ENCODE measurements around the gene ZMYND8. TPM values are rescaled to one million over a fixed set of nuclear protein-coding genes. Genes with fewer than 3 reads are reported as not detected.
A peak's percentile ranks its signal among the peaks of the same experiment; 100 is the strongest.

ZMYND8 gene
- total RNA-seq, 1 experiment from 2014 or later, result 29.0 TPM

DNA sequence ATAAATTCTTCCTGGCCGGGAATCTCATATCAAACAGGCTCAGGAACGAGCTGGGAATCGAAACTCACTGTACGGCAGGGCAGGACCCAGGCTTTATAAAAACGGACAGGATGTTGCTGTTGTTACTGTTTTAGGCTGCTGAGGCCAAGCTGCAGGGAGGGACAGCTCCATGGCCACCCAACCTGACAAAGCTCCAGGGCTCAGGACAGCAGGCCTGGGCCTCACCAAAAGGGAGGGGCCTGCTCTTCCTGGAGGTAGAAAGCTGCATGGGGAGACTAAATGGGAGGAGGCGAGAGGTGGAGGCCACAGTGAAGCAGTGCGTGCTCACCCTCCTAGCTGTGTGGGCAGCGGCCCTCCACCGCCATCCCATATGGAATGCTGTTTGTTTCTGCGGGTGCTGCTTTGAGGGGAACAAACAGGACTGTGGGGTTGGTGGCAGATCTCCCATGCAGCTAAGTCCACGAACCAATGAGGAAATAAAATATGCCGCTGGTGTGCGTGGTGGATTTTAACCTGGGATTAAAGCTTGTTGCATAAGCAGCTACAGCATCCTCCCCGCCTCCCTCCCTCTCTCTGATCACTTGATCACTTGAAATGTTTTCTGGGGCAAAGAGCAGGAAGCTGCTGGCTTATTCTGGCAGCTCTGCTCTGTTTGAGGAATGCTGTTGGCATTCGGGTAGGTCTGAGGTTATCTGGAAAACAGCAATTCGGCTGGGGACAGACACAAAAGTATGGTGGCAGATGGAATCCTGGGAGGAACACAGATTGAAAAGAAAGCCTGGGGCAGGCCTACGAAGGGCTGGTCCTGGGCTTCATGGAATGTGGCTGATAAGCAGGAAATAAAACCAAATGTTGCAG, 2.4 kb upstream of the ZMYND8 start:
- BruUV-seq (replicated peaks), result no TSS peak
- intact Hi-C loops (cut with micrococcal nuclease), result no loop called here
- Histone ChIP-seq H3K4me2 (ENCODE audit: low read length) (peak overlapping the region; percentile 89), H3K9me2 (ENCODE audit: insufficient read depth) (no peaks in the 10 kb centered on the region), H3K36me3 (ENCODE audit: control insufficient read depth in 1 of 2, insufficient read depth in 2 of 2, low read length in 2 of 2) (no peaks in the 10 kb centered on the region), H3K9ac (ENCODE audit: low read length) (peak overlapping the region; percentile 84), H2AFZ (ENCODE audit: low read depth, low read length, poor library complexity, severe bottlenecking) (peak overlapping the region; percentile 44), H3K27ac (ENCODE audit: low read depth, low read length) (peak overlapping the region; percentile 98), H3K4me1 (ENCODE audit: control insufficient read depth in 1 of 2, insufficient read depth in 2 of 2, low read length in 2 of 2) (peaks cover 77 to 84% of the 10 kb centered on the region in 2 experiments), H4K20me1 (ENCODE audit: insufficient read depth) (no peaks in the 10 kb centered on the region), H3K4me3 (replicated peaks in 1 of 2; ENCODE audit: low read depth in 1 of 2, low read length in 2 of 2) (peak overlapping the region; percentile 8 to 54; a peak in 2 of 4 replicates), H3K79me2 (ENCODE audit: insufficient read depth, low read length) (peaks cover 25% of the 10 kb centered on the region), H3K9me3 (ENCODE audit: control insufficient read depth in 1 of 2, insufficient read depth in 1 of 2, low read depth in 1 of 2, low read length in 2 of 2) (no peaks in the 10 kb centered on the region), H3K27me3 (ENCODE audit: insufficient read depth, low read length) (no peaks in the 10 kb centered on the region)
- ChIA-PET POLR2A (interaction anchor here (0.6 to 6.1 kb wide), 12 partner anchors 9 to 262 kb away, joined by 3 to 65 read pairs (median 4); no protein-coding TSS in a partner anchor), RAD21 (ENCODE audit: low non-redundant PET in 1 of 2, low total read pairs in 2 of 2, uncharacterized antibody in 2 of 2, unreplicated experiment in 2 of 2) (interaction anchor here (1.2 to 1.8 kb wide), 3 partner anchors 25 to 27 kb away, joined by 3 to 4 read pairs (median 3); no protein-coding TSS in a partner anchor), CTCF (interaction anchor here (0.7 to 2.3 kb wide), 4 partner anchors 25 to 85 kb away, joined by 3 to 11 read pairs (median 7); no protein-coding TSS in a partner anchor)
- DNase-seq (ENCODE audit: low read depth, low spot score), result peak; percentile 49
- peak; percentile 28 for ATAC-seq
- TF ChIP-seq CBX3 (IDR thresholded peaks at IDR 0.05; ENCODE audit: low read depth) (0 out of 2 replicates have a peak, but pooled peaks have one; percentile 56), RAD21 (IDR thresholded peaks at IDR 0.05; ENCODE audit: low read depth) (0 out of 2 replicates have a peak, but pooled peaks have one; percentile 9), SIN3A (IDR thresholded peaks at IDR 0.05; ENCODE audit: low read depth) (no peak; the same call in 1 of the 2 replicates), YY1 (IDR thresholded peaks at IDR 0.05; ENCODE audit: extremely low read depth, insufficient replicate concordance, low read depth, low read length) (peak; percentile 16), JUND (IDR thresholded peaks at IDR 0.05) (0 out of 2 replicates have a peak, but pooled peaks have one; percentile 25), POLR2AphosphoS5 (IDR thresholded peaks at IDR 0.05; ENCODE audit: low read depth, low read length) (peak; percentile 40; the same call in 1 of the 2 replicates), POLR2A (IDR thresholded peaks at IDR 0.05; ENCODE audit: borderline replicate concordance, extremely low read depth, insufficient read depth, insufficient read length) (no peak), EZH2 (IDR thresholded peaks at IDR 0.05) (no peak), SRF (IDR thresholded peaks at IDR 0.05; ENCODE audit: low read depth) (no peak), ZFX (IDR thresholded peaks at IDR 0.05) (peak; percentile 58), ELF1 (IDR thresholded peaks at IDR 0.05; ENCODE audit: borderline replicate concordance, low read depth) (no peak), TCF7L2 (IDR thresholded peaks at IDR 0.05; ENCODE audit: borderline replicate concordance, extremely low read depth, insufficient read depth, insufficient read length) (no peak), CEBPB (IDR thresholded peaks at IDR 0.05; ENCODE audit: low read depth) (peak; percentile 76), SP1 (IDR thresholded peaks at IDR 0.05; ENCODE audit: low read depth) (peak; percentile 69), EGR1 (IDR thresholded peaks at IDR 0.05; ENCODE audit: low read depth) (no peak), FOSL1 (IDR thresholded peaks at IDR 0.05; ENCODE audit: low read depth) (no peak), REST (IDR thresholded peaks at IDR 0.05; ENCODE audit: low read depth) (no peak), EZH2phosphoT487 (IDR thresholded peaks at IDR 0.05; ENCODE audit: borderline replicate concordance) (no peak), CTCF (IDR thresholded peaks at IDR 0.05 in 2 of 3, conservative IDR thresholded peaks at IDR 0.05 in 1 of 3; ENCODE audit: borderline replicate concordance in 1 of 3, insufficient read depth in 1 of 3, low read depth in 2 of 3, low read length in 2 of 3) (no peak), ZNF274 (IDR thresholded peaks at IDR 0.05; ENCODE audit: low read depth, low read length) (no peak)
- TF ChIP-seq, protein P1, sequence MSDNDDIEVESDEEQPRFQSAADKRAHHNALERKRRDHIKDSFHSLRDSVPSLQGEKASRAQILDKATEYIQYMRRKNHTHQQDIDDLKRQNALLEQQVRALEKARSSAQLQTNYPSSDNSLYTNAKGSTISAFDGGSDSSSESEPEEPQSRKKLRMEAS (IDR thresholded peaks at IDR 0.05), result peak; percentile 58
- TF ChIP-seq, protein P2, sequence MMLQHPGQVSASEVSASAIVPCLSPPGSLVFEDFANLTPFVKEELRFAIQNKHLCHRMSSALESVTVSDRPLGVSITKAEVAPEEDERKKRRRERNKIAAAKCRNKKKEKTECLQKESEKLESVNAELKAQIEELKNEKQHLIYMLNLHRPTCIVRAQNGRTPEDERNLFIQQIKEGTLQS (IDR thresholded peaks at IDR 0.05), result no peak

Data from HCT116 (cell line).